HG03159 (cell line): ENCODE results near the gene KIF3C.
"Not testable (repeated sequence)": the region's sequence is repeated elsewhere in the genome, so short reads cannot be mapped to it uniquely, and the experiment has no call there.

Experiments
- ATAC-seq: cut with Tn5 transposase; IDR thresholded peaks from one replicate; pipeline ENCODE4 v1.9.1; 2021; ENCODE audit warnings: mild to moderate bottlenecking, moderate library complexity; ENCODE audit not compliant: unreplicated experiment

The KIF3C gene

GRCh38 chr2:25966531-25967270, 15.6 kb downstream of the KIF3C start:
- ATAC-seq: no peak

GRCh38 chr2:25964891-25965290, 17.4 kb downstream of the KIF3C start:
- ATAC-seq: no peak

GRCh38 chr2:25960920-25961319, 21.4 kb downstream of the KIF3C start:
- no peak for ATAC-seq

DNA sequence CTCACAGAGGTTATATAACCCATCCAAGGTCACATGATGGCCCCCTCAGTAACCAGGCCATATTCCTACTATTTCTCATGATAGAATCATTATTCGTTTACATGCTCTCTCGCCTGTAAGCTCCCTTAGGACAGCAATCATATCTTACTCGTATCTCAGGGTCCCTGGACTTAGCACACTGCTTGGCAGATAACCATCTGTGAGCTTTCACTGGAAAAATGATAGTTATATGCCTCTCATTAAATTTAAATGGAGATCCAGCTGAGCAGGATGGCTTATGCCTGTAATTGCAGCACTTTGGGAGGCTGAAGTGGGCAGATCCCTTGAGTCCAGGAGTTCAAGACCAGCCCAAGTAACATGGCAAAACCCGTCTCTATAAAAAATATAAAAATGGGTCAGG, 21.9 kb downstream of the KIF3C start:
- ATAC-seq: no peak

- ATAC-seq: not testable (repeated sequence)
Observed at GRCh38 chr2:25958611-25959010, 23.7 kb downstream of the KIF3C start.

DNA sequence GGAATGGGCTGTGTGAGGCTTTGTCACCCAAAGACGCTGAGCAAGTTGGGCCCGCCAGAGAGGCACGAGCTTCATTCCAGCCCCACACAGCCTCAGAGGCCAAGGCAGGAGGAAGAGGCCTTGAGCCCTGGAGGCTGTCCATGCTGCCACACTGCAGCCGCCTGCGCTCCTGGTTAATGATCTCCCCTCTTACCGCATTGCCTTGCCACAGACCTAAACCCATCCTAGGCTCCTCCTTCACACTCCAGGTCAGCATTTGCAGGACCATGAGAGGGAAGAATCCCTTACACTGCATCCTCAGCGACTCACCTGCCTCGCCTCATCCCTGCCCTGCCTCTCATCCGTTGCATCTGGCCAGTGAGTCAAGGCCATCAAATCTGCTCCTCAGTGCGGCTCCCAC, 24.6 kb downstream of the KIF3C start:
- no peak for ATAC-seq

DNA sequence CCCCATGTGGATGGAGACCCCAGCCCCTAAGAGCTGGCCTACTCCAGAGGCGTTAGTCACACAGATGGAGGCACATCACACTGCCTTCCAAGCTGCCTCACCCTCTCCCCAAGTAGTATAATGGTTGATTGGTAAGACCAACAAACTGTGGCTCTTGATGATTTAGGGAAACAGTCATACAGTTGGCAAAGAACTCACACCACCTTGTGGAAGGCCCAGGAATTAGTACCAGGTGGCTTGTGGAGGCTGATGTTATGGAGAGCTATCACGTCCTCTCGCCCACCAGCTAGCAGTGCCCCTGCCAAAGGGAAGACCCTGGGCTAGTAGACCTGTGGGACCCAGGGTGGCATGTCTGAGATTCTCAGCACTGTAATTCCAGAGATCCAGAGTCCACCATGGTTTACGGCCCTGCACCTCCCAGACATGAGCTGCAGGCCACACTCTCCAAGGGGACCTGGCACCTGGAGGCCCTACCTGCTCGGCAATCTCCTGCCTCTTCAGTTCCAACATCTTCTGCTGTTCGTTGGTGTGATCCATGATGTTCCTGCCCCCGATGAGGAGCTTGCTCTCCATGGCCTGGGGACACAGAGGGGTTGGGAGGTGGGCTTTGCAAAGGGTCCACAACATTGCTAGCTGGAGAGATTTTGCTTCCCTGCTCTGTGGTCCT, 26.3 kb downstream of the KIF3C start:
- ATAC-seq: no peak

- no peak for ATAC-seq
Observed at GRCh38 chr2:25955036-25955435, 27.3 kb downstream of the KIF3C start.

DNA sequence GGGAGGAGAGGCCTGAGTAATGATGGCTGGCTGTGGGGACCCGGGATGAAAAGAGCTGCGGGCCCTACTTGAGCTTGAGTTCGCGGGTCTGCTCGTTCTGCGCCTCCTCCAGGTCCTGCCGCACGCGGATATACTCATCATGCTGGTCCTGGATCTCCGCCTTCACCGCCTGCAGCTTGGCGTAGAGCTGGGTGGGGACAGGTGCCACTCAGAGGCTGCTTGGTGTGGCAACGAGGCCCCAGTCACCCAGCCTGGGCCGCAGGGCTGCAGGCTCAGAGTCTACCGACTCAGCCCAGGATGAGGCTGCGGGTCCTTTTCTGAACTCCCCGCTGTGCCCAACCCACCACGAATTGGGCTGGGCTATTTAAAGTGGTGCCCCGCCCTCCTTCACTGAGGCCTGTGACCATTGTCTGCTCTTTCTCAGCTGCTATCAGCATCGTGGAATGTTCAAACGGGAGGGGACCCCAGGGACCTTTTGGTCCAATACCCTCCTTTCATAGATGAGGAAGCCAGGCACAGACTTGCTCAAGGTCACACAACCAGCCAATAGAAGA, 28.0 kb downstream of the KIF3C start:
- ATAC-seq: no peak

GRCh38 chr2:25951071-25951547, 31.2 kb downstream of the KIF3C start:
- ATAC-seq: peak; percentile 68

DNA sequence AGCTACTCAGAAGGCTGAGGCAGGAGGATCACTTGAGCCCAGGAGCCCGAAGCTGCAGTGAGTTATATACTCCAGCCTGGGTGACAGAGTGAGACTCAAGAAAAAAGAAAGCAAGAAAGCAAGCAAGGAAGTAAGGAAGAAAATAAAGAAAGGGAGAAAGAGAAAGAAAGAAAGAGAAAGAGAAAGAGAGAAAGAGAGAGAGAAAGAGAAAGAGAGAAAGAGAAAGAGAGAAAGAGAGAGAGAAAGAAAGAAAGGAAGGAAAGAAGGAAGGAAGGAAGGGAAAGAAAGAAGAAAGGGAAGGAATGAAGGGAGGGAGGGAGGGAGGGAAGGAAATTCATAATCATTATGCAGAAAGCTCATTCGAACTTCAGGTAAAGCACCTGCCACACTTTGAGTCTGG, 33.9 kb downstream of the KIF3C start:
- ATAC-seq: no peak

DNA sequence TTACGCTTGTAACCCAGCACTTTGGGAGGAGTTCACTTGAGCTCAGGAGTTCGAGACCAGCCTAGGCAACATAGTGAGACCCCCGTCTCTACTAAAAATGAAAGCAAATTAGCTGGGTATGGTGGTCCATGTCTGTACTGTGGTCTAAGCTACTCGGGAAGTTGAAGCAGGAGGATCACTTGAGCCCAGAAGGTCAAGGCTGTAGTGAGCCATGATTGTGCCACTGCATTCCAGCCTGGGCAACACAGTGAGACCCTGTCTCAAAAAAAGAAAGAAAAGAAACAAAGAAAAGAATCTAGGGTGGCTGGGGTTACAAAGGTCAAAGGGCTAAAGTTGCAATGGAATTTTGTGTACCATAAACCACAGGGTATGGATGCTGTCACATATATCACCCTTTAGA, 41.3 kb downstream of the KIF3C start:
- ATAC-seq: no peak

GRCh38 chr2:25939257-25939668, 43.0 kb downstream of the KIF3C start:
- ATAC-seq: no peak

DNA sequence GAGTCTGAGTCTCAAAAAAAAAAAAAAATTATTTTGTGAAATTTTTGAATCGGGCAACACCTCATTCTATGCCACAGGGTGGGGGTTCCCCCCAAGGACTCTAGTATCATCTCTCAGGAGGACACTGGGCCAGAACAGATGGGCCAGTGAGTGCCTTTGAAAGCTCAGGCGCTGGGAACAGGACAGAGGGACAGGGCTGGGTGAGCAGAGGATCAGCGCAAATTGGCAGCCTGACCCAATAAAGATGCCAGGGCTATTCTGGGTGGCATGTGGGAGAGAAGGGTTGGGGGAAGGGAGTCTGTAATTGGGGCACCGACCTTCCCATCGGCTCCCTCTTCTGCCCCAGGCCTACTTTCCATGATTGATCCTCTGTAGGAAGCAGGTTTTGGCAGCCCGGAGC, 44.0 kb downstream of the KIF3C start:
- ATAC-seq: no peak

DNA sequence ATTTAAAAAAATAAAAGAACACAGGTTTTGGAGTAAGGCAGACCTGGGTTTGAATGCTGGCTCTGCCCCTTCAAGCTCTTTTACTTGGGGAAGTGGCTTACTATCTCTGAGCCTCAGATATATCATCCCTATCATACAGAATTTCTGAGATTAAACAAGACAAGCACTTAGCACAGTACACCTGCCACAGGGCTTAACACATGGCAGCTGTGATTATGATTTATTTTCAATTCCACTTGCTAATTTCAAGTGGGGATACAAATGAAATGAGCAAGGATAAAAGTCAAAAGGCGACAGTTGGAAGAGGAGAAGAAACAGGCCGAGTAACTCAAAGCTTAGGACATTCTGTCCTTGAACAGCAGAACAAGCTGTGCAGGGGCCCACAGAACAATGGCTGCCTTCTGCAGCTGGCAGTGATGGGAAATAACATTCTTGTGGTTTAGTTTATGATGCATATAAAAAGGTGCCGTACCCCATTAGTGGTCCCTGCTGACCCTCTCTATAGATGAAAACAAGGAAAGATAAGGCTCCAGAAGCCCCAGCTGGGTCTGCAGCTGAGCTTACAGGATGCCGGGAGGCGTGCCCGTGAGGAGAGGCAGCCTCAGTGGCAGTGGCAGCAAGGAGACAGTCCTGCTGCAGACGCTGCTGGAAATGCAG, 45.3 kb downstream of the KIF3C start:
- ATAC-seq: no peak

DNA sequence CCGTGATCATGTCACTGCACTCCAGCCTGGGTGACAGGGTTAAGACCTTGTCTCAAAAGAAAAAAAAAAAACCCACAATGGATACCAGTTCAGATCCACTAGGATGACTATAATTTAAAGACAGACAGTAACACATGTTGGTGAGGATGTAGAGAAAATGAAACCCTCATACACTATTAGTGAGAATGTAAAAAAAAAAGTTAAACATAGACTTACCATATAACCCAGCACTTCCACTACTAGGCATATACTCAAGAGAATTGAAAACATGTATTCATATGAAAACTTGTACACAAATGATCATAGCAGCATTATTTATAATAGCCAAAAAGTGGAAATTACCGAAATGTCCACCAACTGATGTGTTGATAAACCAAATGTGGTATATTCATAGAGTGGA, 48.7 kb downstream of the KIF3C start:
- ATAC-seq: no peak

GRCh38 chr2:25929789-25930473, 52.4 kb downstream of the KIF3C start:
- ATAC-seq: no peak

- no peak for ATAC-seq
Observed at GRCh38 chr2:25928668-25929067, 53.6 kb downstream of the KIF3C start.

GRCh38 chr2:25926984-25927756, 55.1 kb downstream of the KIF3C start:
- ATAC-seq: no peak

GRCh38 chr2:25922501-25922900, 59.8 kb downstream of the KIF3C start:
- ATAC-seq: no peak
